Prostate gland (tissue), 2 donors: ENCODE measurements around the gene SRGAP2B.
"Not testable (repeated sequence)": the region's sequence is repeated elsewhere in the genome, so short reads cannot be mapped to it uniquely, and the experiment has no call there.

Experiments
- CTCF ChIP-seq, 4 experiments: fragments of 200-600 bp in 2 of 4; fragments of 450-650 bp in 2 of 4; sonication (generic) in 2 of 4; IDR thresholded peaks; 1 replicate in 3 of 4; 2 replicates in 1 of 4; pipeline ENCODE4 v1.5.1; 2016 to 2019; ENCODE audit warnings: antibody characterized with exemption in 4 of 4, mild to moderate bottlenecking in 2 of 4, moderate library complexity in 2 of 4
- POLR2AphosphoS5 ChIP-seq: sonication (generic); formaldehyde crosslinking; IDR thresholded peaks from one replicate; pipeline ENCODE4 v1.6.1; 2017; ENCODE audit warnings: antibody characterized with exemption

GRCh38 chr1:144931553-144931952, 163.6 kb downstream of the SRGAP2B start:
- TF ChIP-seq POLR2AphosphoS5; CTCF (IDR thresholded peaks at IDR 0.05): not testable (repeated sequence)
